Liver (tissue), 9 donors: ENCODE measurements around the gene PLCG2. TPM values are rescaled to one million over a fixed set of nuclear protein-coding genes. Genes with fewer than 3 reads are reported as not detected.

ENCODE experiments used
- DNase-seq: peaks from one replicate; pipeline ENCODE4 v3.0.0-alpha.2; 2017; ENCODE audit warnings: low spot score
- H3K27ac ChIP-seq, 2 donors: one replicate each; pipeline ENCODE4 v1.7.0; 2013; ENCODE audit warnings: inconsistent platforms in 2 of 2, low read length in 2 of 2, control low read depth in 1 of 2, low read depth in 1 of 2, mild to moderate bottlenecking in 1 of 2
- H3K27me3 ChIP-seq, 4 donors: one replicate each; pipeline versions ENCODE4 v1.6.1 to v1.7.0; 2013; ENCODE audit warnings: low read length in 3 of 4, inconsistent platforms in 1 of 4, mild to moderate bottlenecking in 1 of 4, moderate library complexity in 1 of 4; ENCODE audit not compliant: control insufficient read depth in 4 of 4, insufficient read depth in 4 of 4
- H3K36me3 ChIP-seq, 4 donors: one replicate each; pipeline versions ENCODE4 v1.6.1 to v1.7.0; 2013; ENCODE audit warnings: low read length in 3 of 4, mild to moderate bottlenecking in 3 of 4, low read depth in 1 of 4, moderate library complexity in 1 of 4; ENCODE audit not compliant: control insufficient read depth in 4 of 4, insufficient read depth in 3 of 4
- H3K4me1 ChIP-seq, 4 donors: one replicate each; pipeline versions ENCODE4 v1.6.1 to v1.7.0; 2013; ENCODE audit warnings: low read length in 3 of 4, mild to moderate bottlenecking in 3 of 4, moderate library complexity in 1 of 4; ENCODE audit not compliant: control insufficient read depth in 4 of 4, insufficient read depth in 4 of 4
- H3K4me3 ChIP-seq, 3 donors: one replicate each; pipeline versions ENCODE4 v1.6.1 to v1.7.0; 2013; ENCODE audit warnings: low read length in 3 of 3, control low read depth in 1 of 3, low read depth in 1 of 3, mild to moderate bottlenecking in 1 of 3
- H3K9ac ChIP-seq, 2 donors: one replicate each; pipeline ENCODE4 v1.7.0; 2013; ENCODE audit warnings: low read length in 2 of 2, mild to moderate bottlenecking in 2 of 2, moderate library complexity in 2 of 2, control low read depth in 1 of 2, low read depth in 1 of 2
- H3K9me3 ChIP-seq, 4 donors: one replicate each; pipeline versions ENCODE4 v1.6.1 to v1.7.0; 2013; ENCODE audit warnings: low read length in 3 of 4; ENCODE audit not compliant: control insufficient read depth in 4 of 4
- FOXA1 ChIP-seq: IDR thresholded peaks from 2 replicates; pipeline ENCODE4 v1.6.1; 2016; ENCODE audit warnings: antibody characterized with exemption
- FOXA2 ChIP-seq: IDR thresholded peaks from 2 replicates; pipeline ENCODE4 v1.6.1; 2016; ENCODE audit warnings: antibody characterized with exemption
- GABPA ChIP-seq, 2 donors: IDR thresholded peaks in 1 of 2; conservative IDR thresholded peaks in 1 of 2; 2 replicates each; pipeline ENCODE4 v1.6.1; 2016; ENCODE audit warnings: antibody characterized with exemption in 2 of 2, mild to moderate bottlenecking in 1 of 2, moderate library complexity in 1 of 2
- HNF4G ChIP-seq: IDR thresholded peaks from 2 replicates; pipeline ENCODE4 v1.6.1; 2016; ENCODE audit warnings: antibody characterized with exemption
- JUND ChIP-seq, 2 donors: IDR thresholded peaks; 2 replicates each; pipeline ENCODE4 v1.6.1; 2016; ENCODE audit warnings: antibody characterized with exemption in 2 of 2
- NR2F2 ChIP-seq: IDR thresholded peaks from 2 replicates; pipeline ENCODE4 v1.6.1; 2016; ENCODE audit warnings: antibody characterized with exemption
- RAD21 ChIP-seq, 2 donors: IDR thresholded peaks; 2 replicates each; pipeline ENCODE4 v1.6.1; 2016; ENCODE audit warnings: antibody characterized with exemption in 2 of 2, mild to moderate bottlenecking in 2 of 2
- RXRA ChIP-seq, 2 donors: IDR thresholded peaks; 2 replicates each; pipeline ENCODE4 v1.6.1; 2017 to 2018; ENCODE audit warnings: antibody characterized with exemption in 2 of 2, mild to moderate bottlenecking in 1 of 2
- TAF1 ChIP-seq: conservative IDR thresholded peaks from 2 replicates; pipeline ENCODE4 v1.6.1; 2016; ENCODE audit warnings: antibody characterized with exemption, mild to moderate bottlenecking
- WGBS: extraction: QIAGEN DNeasy Blood & Tissue Kit; methylation state at CpG from one replicate; pipeline ENCODE4 v1.1.7; 2013; 5-methylcytosine and 5-hydroxymethylcytosine counted together
- polyA plus RNA-seq, 2 donors: library from polyadenylated mRNA; stranded (reverse) in 1 of 2; unstranded in 1 of 2; fragments of 200-250 nt in 1 of 2; fragments of >200 nt in 1 of 2; fragmentation: Nextera tagmentation in 1 of 2; extraction: Ambion mirVana in 1 of 2; gene quantifications; one replicate each; pipeline versions ENCODE4 v1.2.1 to v1.2.3, GENCODE V29; 2013 to 2015
- total RNA-seq, 2 donors: library from RNA; depleted of rRNA; stranded (reverse); fragments of >200 nt; gene quantifications; one replicate each; pipeline ENCODE4 v1.2.3, GENCODE V29; 2014
- TF ChIP-seq, protein P1 (sequence below): IDR thresholded peaks from 2 replicates; pipeline ENCODE4 v1.6.1; 2016; ENCODE audit warnings: antibody characterized with exemption, mild to moderate bottlenecking
- TF ChIP-seq, protein P2 (sequence below): IDR thresholded peaks from 2 replicates; pipeline ENCODE4 v1.6.1; 2016; ENCODE audit warnings: antibody characterized with exemption
- TF ChIP-seq, protein P3 (sequence below): fragments of 150-350 bp; IDR thresholded peaks from 2 replicates; pipeline ENCODE4 v1.5.1; 2017; ENCODE audit warnings: improper control_type of control experiment, low read depth, low read length; ENCODE audit not compliant: missing input control
- donor health status: healthy.
- donor health status: healthy.
- donor health status: healthy.
- donor health status: healthy.
- donor health status: healthy.

PLCG2 gene
- total and polyA plus RNA-seq, 4 donors: 7.1 to 21.6 (median 15.8) TPM

DNA sequence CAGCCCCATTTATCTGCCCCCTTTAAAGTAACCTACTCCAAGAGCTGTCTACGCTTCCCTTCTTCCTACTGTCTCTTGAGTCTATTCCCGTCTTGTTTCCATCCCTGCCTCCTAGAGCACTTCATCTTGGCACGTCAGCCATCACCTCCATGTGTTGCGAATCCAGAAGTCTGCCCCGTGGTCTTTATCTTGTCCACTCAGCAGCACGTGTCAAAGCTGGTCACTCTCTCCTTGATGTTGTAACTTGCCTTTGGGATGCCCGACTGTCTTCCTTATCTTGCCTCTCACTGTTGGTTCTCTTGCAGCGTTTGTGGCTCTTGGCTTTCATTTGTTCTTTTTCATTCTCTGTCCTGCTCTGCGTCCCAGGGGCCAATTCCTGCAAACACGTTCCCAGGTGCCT lies 99.4 kb downstream of the PLCG2 start (continued):
- TF ChIP-seq, protein P1, sequence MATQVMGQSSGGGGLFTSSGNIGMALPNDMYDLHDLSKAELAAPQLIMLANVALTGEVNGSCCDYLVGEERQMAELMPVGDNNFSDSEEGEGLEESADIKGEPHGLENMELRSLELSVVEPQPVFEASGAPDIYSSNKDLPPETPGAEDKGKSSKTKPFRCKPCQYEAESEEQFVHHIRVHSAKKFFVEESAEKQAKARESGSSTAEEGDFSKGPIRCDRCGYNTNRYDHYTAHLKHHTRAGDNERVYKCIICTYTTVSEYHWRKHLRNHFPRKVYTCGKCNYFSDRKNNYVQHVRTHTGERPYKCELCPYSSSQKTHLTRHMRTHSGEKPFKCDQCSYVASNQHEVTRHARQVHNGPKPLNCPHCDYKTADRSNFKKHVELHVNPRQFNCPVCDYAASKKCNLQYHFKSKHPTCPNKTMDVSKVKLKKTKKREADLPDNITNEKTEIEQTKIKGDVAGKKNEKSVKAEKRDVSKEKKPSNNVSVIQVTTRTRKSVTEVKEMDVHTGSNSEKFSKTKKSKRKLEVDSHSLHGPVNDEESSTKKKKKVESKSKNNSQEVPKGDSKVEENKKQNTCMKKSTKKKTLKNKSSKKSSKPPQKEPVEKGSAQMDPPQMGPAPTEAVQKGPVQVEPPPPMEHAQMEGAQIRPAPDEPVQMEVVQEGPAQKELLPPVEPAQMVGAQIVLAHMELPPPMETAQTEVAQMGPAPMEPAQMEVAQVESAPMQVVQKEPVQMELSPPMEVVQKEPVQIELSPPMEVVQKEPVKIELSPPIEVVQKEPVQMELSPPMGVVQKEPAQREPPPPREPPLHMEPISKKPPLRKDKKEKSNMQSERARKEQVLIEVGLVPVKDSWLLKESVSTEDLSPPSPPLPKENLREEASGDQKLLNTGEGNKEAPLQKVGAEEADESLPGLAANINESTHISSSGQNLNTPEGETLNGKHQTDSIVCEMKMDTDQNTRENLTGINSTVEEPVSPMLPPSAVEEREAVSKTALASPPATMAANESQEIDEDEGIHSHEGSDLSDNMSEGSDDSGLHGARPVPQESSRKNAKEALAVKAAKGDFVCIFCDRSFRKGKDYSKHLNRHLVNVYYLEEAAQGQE: no peak
- TF ChIP-seq FOXA1 (no peak), FOXA2 (no peak), TAF1 (no peak), RAD21 (IDR thresholded peaks at IDR 0.05) (no peak)
- TF ChIP-seq, protein P2, sequence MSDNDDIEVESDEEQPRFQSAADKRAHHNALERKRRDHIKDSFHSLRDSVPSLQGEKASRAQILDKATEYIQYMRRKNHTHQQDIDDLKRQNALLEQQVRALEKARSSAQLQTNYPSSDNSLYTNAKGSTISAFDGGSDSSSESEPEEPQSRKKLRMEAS: no peak

DNA sequence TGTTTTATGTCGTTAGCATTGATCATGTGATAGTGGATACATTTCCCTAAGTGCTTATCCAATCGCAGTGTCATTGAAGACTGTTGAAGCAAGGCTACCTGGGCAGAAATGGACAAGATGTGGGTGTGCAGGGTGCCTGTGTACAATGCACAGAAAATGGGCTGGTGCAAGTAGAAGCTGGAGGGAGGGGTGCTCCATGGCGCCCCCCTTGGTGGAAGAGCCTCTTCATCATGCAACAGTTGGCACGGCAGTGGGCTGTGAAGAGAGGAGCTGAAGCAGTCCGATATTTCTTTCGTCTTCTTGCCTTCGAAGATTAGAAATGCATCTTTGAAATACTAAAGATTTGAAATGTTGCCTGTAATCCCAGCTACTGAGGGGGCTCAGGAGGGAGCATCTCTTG lies 100.5 kb downstream of the PLCG2 start:
- H3K9me3 ChIP-seq: no peaks in the 10 kb centered on the region
- no peak overlapping the region for H3K4me3 ChIP-seq
- H3K9ac ChIP-seq: no peak overlapping the region
- no peaks in the 10 kb centered on the region for H3K27me3 ChIP-seq
- 80% methylated on average over 7 of the region's 7 CpGs for WGBS
- H3K4me1 ChIP-seq: no peaks in the 10 kb centered on the region
- no peak for DNase-seq
- peaks cover 0 to 1% (median 0%) of the 10 kb centered on the region in 4 donors for H3K36me3 ChIP-seq
- no peak overlapping the region for H3K27ac ChIP-seq
- TF ChIP-seq GABPA (IDR thresholded peaks at IDR 0.05 in 1 of 2, conservative IDR thresholded peaks at IDR 0.05 in 1 of 2) (no peak), JUND (IDR thresholded peaks at IDR 0.05) (no peak), RAD21 (IDR thresholded peaks at IDR 0.05) (no peak), RXRA (IDR thresholded peaks at IDR 0.05) (no peak), NR2F2 (no peak)
- TF ChIP-seq, protein P2: no peak
- TF ChIP-seq, protein P3, sequence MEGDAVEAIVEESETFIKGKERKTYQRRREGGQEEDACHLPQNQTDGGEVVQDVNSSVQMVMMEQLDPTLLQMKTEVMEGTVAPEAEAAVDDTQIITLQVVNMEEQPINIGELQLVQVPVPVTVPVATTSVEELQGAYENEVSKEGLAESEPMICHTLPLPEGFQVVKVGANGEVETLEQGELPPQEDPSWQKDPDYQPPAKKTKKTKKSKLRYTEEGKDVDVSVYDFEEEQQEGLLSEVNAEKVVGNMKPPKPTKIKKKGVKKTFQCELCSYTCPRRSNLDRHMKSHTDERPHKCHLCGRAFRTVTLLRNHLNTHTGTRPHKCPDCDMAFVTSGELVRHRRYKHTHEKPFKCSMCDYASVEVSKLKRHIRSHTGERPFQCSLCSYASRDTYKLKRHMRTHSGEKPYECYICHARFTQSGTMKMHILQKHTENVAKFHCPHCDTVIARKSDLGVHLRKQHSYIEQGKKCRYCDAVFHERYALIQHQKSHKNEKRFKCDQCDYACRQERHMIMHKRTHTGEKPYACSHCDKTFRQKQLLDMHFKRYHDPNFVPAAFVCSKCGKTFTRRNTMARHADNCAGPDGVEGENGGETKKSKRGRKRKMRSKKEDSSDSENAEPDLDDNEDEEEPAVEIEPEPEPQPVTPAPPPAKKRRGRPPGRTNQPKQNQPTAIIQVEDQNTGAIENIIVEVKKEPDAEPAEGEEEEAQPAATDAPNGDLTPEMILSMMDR: no peak

DNA sequence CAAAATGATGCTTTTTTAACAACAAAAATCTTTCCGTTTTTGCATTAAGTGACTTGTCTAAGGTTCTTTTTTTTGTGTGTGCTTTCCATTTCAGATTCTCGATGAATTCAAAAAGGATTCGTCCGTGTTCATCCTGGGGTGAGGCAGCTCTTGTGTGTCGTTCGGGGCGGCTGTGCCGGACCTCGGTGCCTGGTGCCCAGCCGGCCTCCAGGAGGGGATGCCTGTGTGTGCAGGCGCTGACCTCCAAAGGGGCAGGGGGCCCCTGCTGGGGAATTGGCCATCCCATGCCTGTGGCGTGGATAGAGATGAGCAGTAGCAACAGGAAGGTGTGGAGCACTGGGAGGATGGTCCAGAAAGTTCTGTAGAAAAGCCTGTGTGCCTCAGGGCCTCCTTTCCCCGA lies 101.7 kb downstream of the PLCG2 start:
- no peak overlapping the region for H3K4me3 ChIP-seq
- WGBS: 93% methylated on average over 13 of the region's 13 CpGs
- TF ChIP-seq HNF4G: no peak
- TF ChIP-seq NR2F2: no peak
- no peak for TF ChIP-seq FOXA1
- no peaks in the 10 kb centered on the region for H3K27me3 ChIP-seq
- H3K27ac ChIP-seq: no peak overlapping the region
- H3K9ac ChIP-seq: no peak overlapping the region
- H3K36me3 ChIP-seq: peaks cover 0 to 1% (median 0%) of the 10 kb centered on the region in 4 donors
- H3K9me3 ChIP-seq: no peaks in the 10 kb centered on the region
- H3K4me1 ChIP-seq: no peaks in the 10 kb centered on the region
- DNase-seq: no peak
